PC-3 (cell line): Measurements from ENCODE around the gene KRT15. TPM values are rescaled to one million over a fixed set of nuclear protein-coding genes. Genes with fewer than 3 reads are reported as not detected.

Experiments used
- ATAC-seq: fragments of 200-7000 bp; cut with Tn5 transposase; 2 replicates; pipeline ENCODE4 v1.9.1; 2020; ENCODE audit warnings: mild to moderate bottlenecking, moderate library complexity
- BruUV-seq: library from RNA; stranded (reverse); fragments of 400-500 nt; replicated peaks from 2 replicates; lab custom pipeline; 2021; lab: Mats Ljungman, UMichigan
- CTCF ChIA-PET: fragments of 300-600 bp; sonication (Branson Sonifier 250); formaldehyde crosslinking; loops from one replicate; lab custom pipeline; 2022; ENCODE audit warnings: antibody characterized with exemption; lab: Charles Lee
- POLR2A ChIA-PET: fragments of 300-600 bp; sonication (Branson Sonifier 250); formaldehyde crosslinking; loops from one replicate; lab custom pipeline; 2022; ENCODE audit warnings: antibody characterized with exemption; ENCODE audit not compliant: unreplicated experiment; lab: Charles Lee
- DNase-seq: peaks from one replicate; pipeline ENCODE4 v3.0.0-alpha.2; 2015
- H2AFZ ChIP-seq: fragments of 300-600 bp; sonication (generic); 2 replicates; pipeline ENCODE4 v1.6.0; 2016; ENCODE audit warnings: antibody characterized with exemption, low read length
- H3F3A ChIP-seq: fragments of 300-600 bp; sonication (generic); one replicate; pipeline ENCODE4 v1.6.0; 2017; ENCODE audit warnings: antibody characterized with exemption, low read length, control low read depth, mild to moderate bottlenecking; ENCODE audit not compliant: unreplicated experiment
- H3K27ac ChIP-seq: fragments of 300-600 bp; sonication (generic); 2 replicates; pipeline ENCODE4 v1.5.1; 2016; ENCODE audit warnings: mild to moderate bottlenecking, low read length
- H3K27me3 ChIP-seq: fragments of 300-600 bp; sonication (generic); 2 replicates; pipeline ENCODE4 v1.6.1; 2016; ENCODE audit warnings: low read length, mixed read lengths
- H3K36me3 ChIP-seq: fragments of 300-600 bp; sonication (generic); 2 replicates; pipeline ENCODE4 v1.6.1; 2016; ENCODE audit warnings: low read depth, mixed run types, low read length, mixed read lengths
- H3K4me1 ChIP-seq: fragments of 300-600 bp; sonication (generic); 2 replicates; pipeline ENCODE4 v1.5.1; 2016; ENCODE audit warnings: low read length; ENCODE audit not compliant: insufficient read depth
- H3K4me2 ChIP-seq: fragments of 300-600 bp; sonication (generic); 2 replicates; pipeline ENCODE4 v1.6.0; 2016; ENCODE audit warnings: low read length
- H3K4me3 ChIP-seq: fragments of 300-600 bp; sonication (generic); 2 replicates; pipeline ENCODE4 v1.5.1; 2016; ENCODE audit warnings: mild to moderate bottlenecking, low read length, mixed read lengths
- H3K79me2 ChIP-seq: fragments of 300-600 bp; sonication (generic); 2 replicates; pipeline ENCODE4 v1.6.1; 2017; ENCODE audit warnings: low read length, mixed read lengths
- H3K9ac ChIP-seq: fragments of 300-600 bp; sonication (generic); 2 replicates; pipeline ENCODE4 v1.6.0; 2016; ENCODE audit warnings: mild to moderate bottlenecking, low read length
- H3K9me2 ChIP-seq: fragments of 300-600 bp; sonication (generic); replicated peaks from 2 replicates; pipeline ENCODE4 v1.6.1; 2016; ENCODE audit warnings: mixed run types, low read length, mixed read lengths
- H3K9me3 ChIP-seq: fragments of 300-600 bp; sonication (generic); 2 replicates; pipeline ENCODE4 v1.6.1; 2016; ENCODE audit warnings: low read length, mixed read lengths
- H4K20me1 ChIP-seq: fragments of 300-600 bp; sonication (generic); 2 replicates; pipeline ENCODE4 v1.6.1; 2016; ENCODE audit warnings: low read length, mixed read lengths
- EZH2 ChIP-seq: fragments of 300-600 bp; sonication (generic); IDR thresholded peaks from one replicate; pipeline ENCODE4 v1.6.1; 2017; ENCODE audit warnings: antibody characterized with exemption, mild to moderate bottlenecking, low read length; ENCODE audit not compliant: unreplicated experiment
- EZH2phosphoT487 ChIP-seq: fragments of 300-600 bp; sonication (generic); IDR thresholded peaks from 2 replicates; pipeline ENCODE4 v1.6.1; 2018; ENCODE audit warnings: mild to moderate bottlenecking, antibody characterized with exemption, low read length, borderline replicate concordance
- intact Hi-C: fragments of 100-400 bp; cut with micrococcal nuclease; formaldehyde crosslinking; loops from 2 replicates; pipeline ENCODE4 v1.9.0; 2023
- total RNA-seq: library from RNA; depleted of rRNA; stranded (reverse); fragments of >200 nt; gene quantifications from 2 replicates; pipeline ENCODE4 v1.2.3, GENCODE V29; 2014
- TF ChIP-seq, protein P1 (sequence below): fragments of 300-600 bp; sonication (generic); conservative IDR thresholded peaks from 2 replicates; pipeline ENCODE4 v1.5.1; 2017; ENCODE audit warnings: antibody characterized with exemption, low read depth, mild to moderate bottlenecking, low read length

Gene KRT15
- total RNA-seq, 1 experiment from 2014 or later: 121 TPM

DNA sequence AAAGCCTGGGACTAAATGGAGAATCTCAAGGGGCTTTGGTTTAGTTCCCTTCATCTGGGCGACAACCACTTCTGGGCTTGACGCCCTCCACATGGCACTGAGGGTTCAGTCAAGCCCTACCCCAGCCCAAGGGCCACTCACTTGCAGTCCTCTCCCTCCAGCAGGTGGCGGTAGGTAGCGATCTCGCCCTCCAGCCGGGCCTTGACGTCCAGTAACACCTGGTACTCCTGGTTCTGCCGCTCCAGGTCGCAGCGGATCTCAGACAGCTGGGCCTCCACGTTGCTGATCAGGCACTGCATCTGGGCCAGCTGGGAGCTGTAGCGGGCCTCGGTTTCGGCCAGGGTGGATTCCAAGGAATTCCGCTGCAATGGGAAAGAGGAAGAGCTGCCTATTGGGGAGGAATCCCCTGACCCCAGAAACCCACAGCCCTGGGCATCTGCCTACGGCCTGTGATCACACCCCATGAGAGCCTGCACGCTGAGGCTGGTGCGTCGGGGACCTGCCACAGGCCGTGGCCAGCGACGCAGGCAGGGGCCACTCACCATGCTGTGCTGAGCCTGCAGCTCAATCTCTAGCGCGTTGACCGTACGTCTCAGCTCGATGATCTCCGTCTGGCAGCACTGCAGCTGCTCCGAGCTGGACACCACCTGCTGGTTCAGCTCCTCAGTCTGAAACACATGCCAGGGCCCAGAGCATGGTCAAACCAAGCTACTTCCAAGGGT lies 31.7 kb downstream of the KRT15 start:
- ATAC-seq: no peak
- POLR2A ChIA-PET: no interaction called here

DNA sequence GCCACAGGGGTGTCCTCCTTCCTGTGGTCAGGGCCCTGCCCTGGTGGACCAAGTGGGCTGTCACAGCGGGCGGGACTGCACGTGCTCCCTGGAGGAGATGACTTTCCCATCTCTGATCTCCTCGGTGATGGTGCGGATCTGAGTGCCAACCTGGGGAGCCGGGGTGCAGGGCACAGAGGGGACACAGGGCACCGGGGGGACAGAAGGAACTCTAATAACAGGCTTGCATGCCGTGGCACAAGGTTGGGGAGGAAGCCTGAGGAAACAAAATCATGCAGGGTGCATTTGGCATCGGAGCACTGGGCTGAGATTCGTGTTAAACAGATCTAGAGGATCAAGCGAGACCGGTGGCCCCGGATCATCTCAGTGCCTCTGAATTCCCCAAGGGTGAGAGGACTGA lies 32.4 kb downstream of the KRT15 start:
- no peak for DNase-seq
- intact Hi-C loops: no loop called here
- H3F3A ChIP-seq: no peaks in the 10 kb centered on the region
- no peaks in the 10 kb centered on the region for H3K9me2 ChIP-seq
- no peak overlapping the region for H2AFZ ChIP-seq
- no peak overlapping the region for H3K4me2 ChIP-seq
- H3K4me3 ChIP-seq: no peak overlapping the region
- H3K9ac ChIP-seq: no peak overlapping the region
- no peak for ATAC-seq
- peaks cover 6% of the 10 kb centered on the region; the same call in 1 of the 2 replicates for H3K4me1 ChIP-seq
- no peak overlapping the region for H3K27ac ChIP-seq
- no peaks in the 10 kb centered on the region for H3K79me2 ChIP-seq
- H3K9me3 ChIP-seq: no peaks in the 10 kb centered on the region
- no peaks in the 10 kb centered on the region for H3K27me3 ChIP-seq
- TF ChIP-seq EZH2: no peak
- TF ChIP-seq, protein P1, sequence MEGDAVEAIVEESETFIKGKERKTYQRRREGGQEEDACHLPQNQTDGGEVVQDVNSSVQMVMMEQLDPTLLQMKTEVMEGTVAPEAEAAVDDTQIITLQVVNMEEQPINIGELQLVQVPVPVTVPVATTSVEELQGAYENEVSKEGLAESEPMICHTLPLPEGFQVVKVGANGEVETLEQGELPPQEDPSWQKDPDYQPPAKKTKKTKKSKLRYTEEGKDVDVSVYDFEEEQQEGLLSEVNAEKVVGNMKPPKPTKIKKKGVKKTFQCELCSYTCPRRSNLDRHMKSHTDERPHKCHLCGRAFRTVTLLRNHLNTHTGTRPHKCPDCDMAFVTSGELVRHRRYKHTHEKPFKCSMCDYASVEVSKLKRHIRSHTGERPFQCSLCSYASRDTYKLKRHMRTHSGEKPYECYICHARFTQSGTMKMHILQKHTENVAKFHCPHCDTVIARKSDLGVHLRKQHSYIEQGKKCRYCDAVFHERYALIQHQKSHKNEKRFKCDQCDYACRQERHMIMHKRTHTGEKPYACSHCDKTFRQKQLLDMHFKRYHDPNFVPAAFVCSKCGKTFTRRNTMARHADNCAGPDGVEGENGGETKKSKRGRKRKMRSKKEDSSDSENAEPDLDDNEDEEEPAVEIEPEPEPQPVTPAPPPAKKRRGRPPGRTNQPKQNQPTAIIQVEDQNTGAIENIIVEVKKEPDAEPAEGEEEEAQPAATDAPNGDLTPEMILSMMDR: no peak
- no peak for TF ChIP-seq EZH2phosphoT487
- ChIA-PET POLR2A (no interaction called here), CTCF (no interaction called here)
- no peaks in the 10 kb centered on the region for H4K20me1 ChIP-seq
- no TSS peak for BruUV-seq
- H3K36me3 ChIP-seq: no peaks in the 10 kb centered on the region

More for the DNA sequence above, 31.7 kb downstream of the KRT15 start:
- Histone ChIP-seq H3K4me1 (peaks cover 6% of the 10 kb centered on the region; the same call in 1 of the 2 replicates), H4K20me1 (no peaks in the 10 kb centered on the region), H3K9me2 (no peaks in the 10 kb centered on the region), H3K79me2 (no peaks in the 10 kb centered on the region), H3K27me3 (no peaks in the 10 kb centered on the region), H3K9ac (no peak overlapping the region), H3K4me3 (no peak overlapping the region), H3K27ac (no peak overlapping the region), H2AFZ (no peak overlapping the region), H3F3A (no peaks in the 10 kb centered on the region), H3K36me3 (no peaks in the 10 kb centered on the region), H3K9me3 (no peaks in the 10 kb centered on the region), H3K4me2 (no peak overlapping the region)
- no TSS peak for BruUV-seq
- intact Hi-C loops: no loop called here
- CTCF ChIA-PET: no interaction called here
- TF ChIP-seq, protein P1: peak; percentile 46; the same call in 1 of the 2 replicates
- TF ChIP-seq EZH2phosphoT487: no peak
- no peak for DNase-seq
